NCI-H526 treated with DMSO at 0.1 percent for 48 hours (cell line): ENCODE data around the gene FAM83B.
"Not testable (repeated sequence)": the region's sequence is repeated elsewhere in the genome, so short reads cannot be mapped to it uniquely, and the experiment has no call there.

Experiments
- DNase-seq: peaks from one replicate; lab custom pipeline; 2025; lab: John Stamatoyannopoulos, UW

FAM83B gene, protein sequence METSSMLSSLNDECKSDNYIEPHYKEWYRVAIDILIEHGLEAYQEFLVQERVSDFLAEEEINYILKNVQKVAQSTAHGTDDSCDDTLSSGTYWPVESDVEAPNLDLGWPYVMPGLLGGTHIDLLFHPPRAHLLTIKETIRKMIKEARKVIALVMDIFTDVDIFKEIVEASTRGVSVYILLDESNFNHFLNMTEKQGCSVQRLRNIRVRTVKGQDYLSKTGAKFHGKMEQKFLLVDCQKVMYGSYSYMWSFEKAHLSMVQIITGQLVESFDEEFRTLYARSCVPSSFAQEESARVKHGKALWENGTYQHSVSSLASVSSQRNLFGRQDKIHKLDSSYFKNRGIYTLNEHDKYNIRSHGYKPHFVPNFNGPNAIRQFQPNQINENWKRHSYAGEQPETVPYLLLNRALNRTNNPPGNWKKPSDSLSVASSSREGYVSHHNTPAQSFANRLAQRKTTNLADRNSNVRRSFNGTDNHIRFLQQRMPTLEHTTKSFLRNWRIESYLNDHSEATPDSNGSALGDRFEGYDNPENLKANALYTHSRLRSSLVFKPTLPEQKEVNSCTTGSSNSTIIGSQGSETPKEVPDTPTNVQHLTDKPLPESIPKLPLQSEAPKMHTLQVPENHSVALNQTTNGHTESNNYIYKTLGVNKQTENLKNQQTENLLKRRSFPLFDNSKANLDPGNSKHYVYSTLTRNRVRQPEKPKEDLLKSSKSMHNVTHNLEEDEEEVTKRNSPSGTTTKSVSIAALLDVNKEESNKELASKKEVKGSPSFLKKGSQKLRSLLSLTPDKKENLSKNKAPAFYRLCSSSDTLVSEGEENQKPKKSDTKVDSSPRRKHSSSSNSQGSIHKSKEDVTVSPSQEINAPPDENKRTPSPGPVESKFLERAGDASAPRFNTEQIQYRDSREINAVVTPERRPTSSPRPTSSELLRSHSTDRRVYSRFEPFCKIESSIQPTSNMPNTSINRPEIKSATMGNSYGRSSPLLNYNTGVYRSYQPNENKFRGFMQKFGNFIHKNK

GRCh38 chr6:54846243-54846856 lies at the start of gene FAM83B:
TSS of gene FAM83B (plus strand) at chr6:54846771. CDS start at chr6:54870247, 23,476 bp downstream.
- DNase-seq, result peak; percentile 66

DNA sequence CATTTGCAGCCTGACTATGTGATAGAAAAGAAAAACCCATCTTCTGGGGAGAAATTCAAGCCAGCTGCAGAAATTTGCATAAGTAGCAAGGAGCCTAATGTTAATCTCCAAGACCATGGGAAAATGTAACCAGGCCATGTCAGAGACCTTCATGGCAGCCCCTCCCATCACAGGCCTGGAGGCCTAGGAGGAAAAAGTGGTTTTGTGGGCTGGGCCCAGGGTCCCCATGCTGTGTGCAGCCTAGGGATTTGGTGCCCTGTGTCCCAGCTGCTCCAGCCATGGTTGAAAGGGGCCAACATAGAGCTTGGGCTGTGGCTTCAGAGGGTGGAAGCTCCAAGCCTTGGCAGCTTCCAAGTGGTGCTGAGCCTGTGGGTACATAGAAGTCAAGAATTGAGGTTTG lies 49.7 kb upstream of the FAM83B start:
- not testable (repeated sequence) for DNase-seq

DNA sequence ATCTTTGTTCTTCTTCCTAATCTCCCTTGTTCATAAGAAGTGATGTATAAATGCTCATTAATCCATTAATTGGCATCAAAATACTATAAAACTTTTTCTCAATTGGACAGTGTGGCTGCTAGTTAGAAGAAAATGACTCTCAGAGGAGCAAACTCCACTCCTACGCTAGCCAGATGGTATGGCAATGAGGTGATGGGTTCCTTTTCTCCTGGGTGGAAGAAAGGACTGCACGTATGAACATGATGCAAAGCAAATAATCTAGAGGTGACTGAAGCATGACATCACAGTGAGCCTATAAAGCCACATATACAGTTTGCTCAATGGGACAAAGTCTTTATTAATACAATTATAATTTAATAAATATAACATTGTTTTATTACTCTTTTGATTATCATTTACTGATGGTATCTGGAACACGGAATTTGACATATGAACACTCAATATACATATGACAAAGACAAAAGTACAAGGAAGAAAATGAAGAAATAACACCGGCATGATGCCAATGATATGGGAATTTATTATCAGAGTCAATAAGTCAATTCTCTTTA lies 46.4 kb upstream of the FAM83B start:
- no peak for DNase-seq

- no peak for DNase-seq
Observed at GRCh38 chr6:54801244-54801643, 45.3 kb upstream of the FAM83B start.

DNA sequence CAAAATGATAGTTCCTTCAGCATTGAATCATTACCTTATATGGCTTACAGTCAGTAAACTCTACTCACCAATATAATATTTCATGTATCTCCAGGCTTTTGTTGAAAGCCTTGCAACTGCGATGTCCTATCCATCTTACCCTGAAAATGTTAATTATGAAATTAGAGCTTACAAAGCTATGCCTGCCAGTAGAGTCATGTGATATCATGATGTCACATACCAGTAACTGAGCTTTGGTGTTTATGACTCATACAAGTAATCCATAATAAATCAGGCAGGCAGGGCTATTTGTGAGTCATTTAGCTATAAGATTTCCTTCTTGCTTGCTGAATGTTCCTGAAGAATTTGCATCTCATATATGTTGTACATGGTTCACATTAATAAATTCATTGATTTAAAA lies 44.9 kb upstream of the FAM83B start:
- no peak for DNase-seq

- DNase-seq, result no peak
Observed at GRCh38 chr6:54802775-54803634, 43.6 kb upstream of the FAM83B start.

DNA sequence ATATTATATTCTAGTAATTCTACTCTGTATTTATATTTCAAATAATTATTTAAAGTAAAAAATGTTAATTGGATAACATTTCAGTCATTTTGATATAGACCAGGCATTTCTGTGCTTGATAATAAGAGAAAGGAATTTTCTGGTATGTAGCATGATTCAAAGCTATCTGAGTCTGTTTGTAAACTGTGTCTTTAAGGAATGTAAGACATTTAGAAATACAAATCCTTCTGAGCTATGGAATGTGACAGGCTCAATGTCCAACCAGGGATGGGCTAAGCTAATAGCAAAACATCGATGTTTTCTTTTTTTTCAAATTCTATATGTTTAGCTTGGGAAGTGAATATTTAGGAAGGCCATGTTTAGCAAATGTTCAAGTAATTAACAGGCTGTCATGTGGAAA lies 41.5 kb upstream of the FAM83B start:
- no peak for DNase-seq

GRCh38 chr6:54810147-54810546 lies 36.4 kb upstream of the FAM83B start:
- no peak for DNase-seq

GRCh38 chr6:54813892-54814291 lies 32.7 kb upstream of the FAM83B start:
- DNase-seq, result no peak

DNA sequence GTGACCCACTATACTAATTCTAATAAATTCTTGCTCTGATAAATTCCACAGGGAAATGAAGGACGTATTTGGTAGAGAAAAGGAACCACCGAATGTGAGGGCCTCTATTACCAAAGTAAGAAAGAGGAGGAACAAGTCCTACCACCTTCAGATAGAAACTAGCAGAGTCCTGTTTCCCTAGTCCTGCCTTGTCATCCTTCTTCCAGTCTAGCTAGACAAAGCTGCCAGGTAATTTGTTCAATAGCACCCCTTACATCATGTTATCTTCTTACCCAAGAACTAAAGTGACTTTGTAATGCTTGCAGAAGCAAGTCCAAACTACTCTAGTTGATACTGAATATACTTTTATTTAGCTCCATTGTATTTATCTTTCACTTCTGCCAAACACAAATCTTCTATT lies 29.3 kb upstream of the FAM83B start:
- no peak for DNase-seq

DNA sequence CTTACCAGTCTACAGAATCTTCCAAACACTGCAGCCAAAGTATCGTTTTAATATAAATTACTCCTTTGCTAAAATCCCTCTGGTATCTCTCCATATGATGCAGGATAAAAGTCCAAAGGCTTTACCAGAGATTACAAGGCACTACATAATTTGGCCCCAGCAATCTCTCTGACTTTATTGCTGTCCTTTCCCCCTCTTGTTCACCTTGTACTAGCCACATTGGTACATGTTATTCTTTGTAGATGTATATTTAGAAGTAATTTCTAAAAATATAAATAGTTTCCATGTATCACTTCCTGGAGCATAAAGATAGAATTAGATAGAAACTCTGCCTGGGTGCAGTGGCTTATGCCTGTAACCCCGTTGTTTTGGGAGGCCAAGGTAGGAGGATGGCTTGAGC lies 28.7 kb upstream of the FAM83B start:
- DNase-seq, result no peak

DNA sequence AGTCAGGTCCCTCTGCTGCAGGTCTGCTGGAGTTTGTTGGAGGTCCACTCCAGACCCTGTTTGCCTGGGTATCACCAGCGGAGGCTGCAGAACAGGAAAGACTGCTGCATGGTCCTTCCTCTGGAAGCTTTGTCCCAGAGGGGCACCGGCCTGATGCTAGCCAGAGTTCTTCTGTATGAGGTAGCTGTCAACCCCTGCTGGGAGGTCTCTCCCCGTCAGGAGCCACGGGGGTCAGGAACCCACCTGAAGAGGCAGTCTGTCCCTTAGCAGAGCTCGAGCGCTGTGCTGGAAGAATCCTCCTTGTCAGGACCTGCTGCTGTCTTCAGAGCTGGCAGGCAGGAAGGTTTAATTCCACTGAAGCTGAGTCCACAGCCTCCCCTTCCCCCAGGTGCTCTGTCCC lies 22.3 kb upstream of the FAM83B start:
- DNase-seq, result not testable (repeated sequence)

DNA sequence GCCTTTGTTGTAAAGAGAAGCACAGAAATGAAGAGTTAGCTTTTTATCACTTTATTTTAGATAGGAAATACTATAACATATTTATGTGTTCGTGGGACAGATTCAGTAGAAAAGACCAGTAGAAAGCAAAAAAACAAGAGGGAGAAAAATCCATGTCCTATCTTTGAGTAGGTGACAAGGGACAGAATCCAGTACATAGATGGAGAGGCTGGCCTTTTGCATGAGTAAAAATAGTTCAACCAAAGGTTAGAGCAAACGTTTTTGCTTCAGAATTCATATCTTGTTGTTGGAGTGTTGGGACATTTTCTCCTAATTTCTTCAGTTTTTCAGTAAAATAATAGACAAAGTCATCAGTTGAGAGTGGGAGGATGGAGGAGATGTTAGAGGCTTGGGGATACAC lies 19.6 kb upstream of the FAM83B start:
- no peak for DNase-seq

DNA sequence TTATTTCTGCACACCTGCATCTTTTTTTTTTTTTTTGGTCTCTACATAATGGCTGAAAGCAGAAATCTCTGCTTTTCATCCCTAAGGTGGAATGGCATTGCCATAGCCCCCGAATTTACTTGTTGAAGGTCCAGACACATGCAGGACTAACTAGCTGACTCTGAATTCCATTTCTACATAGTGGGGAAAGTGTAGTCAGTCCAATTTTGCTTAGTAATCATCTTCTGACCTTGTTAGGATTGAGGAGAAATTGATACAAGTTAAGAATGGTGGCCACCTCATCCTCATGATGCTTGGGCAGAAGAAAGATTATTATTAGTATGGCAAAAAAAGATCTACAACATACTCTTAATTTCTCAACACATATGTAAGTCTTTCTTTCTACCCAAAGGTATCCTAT lies 16.4 kb upstream of the FAM83B start:
- DNase-seq, result no peak

GRCh38 chr6:54835176-54835575 lies 11.4 kb upstream of the FAM83B start:
- DNase-seq, result no peak

DNA sequence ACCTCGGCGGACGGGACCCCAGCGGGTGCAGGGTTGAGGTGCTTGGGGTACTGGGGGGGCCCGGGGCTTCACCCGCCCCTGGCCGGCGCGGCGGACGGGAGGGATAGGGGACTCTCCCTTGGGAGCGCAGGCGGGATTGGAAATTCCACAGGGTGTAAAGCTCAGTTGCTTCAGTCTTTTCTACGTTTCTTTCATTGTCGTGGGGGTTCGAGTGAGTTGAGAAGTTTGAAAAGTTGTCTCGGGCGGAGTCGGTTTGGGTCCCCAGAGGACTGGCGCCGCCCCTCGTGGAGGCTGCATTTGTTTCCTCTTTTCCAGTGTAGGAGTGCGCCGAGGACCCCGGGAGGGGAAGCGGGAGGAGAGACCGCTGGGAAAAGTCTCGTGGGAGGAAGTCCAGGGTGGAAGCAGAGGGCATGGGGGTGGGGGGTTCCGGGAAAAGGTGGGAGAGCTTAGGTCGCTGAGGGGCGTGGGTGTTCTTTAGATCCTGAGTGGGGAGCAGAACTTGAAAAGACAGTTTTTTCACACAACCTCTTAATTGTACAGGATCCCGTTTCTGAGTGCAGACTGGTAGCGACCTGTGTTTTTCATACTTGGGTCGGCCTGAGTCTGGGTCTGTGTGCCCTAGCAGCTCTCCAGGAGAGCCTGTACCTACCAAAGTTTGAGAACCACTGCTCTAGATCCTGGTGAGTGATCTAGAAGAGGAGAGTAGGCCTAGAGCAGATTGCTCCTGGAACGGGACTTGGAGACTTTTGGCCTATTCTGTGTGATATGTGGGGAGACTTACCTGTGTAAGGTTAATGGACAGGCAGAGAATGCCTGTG lies 495 bp downstream of the FAM83B start:
- DNase-seq, result peak; percentile 69

DNA sequence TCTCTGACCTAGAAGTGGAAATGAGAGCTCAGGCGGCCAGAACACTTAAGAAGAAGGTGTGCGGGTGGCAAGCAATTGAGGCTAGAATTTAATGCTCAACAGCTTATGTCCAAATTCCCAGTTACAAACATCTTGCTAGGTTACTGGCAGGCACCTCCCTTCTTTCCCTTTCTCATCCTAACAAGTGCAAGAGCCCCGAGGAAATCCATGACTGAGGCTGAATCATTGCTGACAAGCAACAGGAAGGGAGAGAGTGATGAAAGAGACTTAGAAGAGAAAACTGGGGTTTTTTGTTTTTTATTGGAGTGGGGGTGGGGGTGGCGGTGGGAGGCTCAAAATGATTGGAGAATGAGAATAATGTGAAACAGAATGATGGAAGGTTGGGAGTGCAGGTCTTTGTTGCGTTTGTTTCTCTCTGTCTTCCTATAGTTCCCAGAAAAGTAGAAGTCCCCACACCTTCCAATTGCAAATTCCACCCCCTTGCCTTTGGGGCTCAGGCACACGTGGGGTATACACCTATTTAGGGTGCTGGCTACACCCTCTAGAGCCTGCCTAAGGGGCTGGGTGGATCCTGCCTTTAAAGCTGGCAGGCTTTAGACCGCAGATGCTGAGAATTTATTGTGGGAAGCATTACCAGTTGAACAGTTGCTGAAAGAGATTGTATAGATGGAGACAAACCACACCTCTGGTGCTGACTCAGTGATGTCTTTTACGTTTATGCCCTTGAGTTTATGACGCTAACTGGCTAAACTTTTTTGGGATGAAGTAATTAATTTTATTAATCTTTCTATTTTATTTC lies 1.4 kb downstream of the FAM83B start:
- no peak for DNase-seq

- DNase-seq, result no peak
Observed at GRCh38 chr6:54850114-54850513, 3.5 kb downstream of the FAM83B start.

DNA sequence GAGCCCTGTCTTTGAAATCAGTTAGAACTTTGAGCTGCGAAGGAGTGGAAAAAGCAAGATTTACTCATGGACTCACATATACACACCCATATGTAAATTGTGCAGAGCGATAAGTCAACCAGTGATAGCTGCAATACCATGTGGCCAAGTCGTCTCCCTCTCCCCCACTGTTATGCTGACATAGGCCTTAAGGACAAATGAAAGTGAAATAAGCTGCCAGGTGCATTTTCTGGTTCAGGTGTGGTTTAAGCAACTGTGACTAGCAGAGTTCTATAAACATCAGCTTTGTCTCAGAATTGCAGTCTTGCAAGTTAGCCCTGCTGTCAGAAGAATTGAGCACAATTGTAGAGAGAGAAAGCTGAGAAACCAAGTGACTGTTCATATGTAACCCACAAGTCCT lies 9.6 kb downstream of the FAM83B start:
- DNase-seq, result peak; percentile 82
